SJCRH30 (cell line): ENCODE measurements around the gene TRIM33. TPM values are rescaled to one million over a fixed set of nuclear protein-coding genes. Genes with fewer than 3 reads are reported as not detected.
A peak's percentile ranks its signal among the peaks of the same experiment; 100 is the strongest.
"Not testable (repeated sequence)": the region's sequence is repeated elsewhere in the genome, so short reads cannot be mapped to it uniquely, and the experiment has no call there.

ENCODE experiments used
- DNase-seq, 2 experiments: peaks; one replicate each; pipeline ENCODE4 v3.0.0-alpha.2; 2015 to 2020
- H3K27ac ChIP-seq: fragments of 250-450 bp; sonication (Bioruptor Pico); 2 replicates; pipeline ENCODE4 v1.5.1; 2020; ENCODE audit warnings: mild to moderate bottlenecking, moderate library complexity
- H3K27me3 ChIP-seq: fragments of 250-450 bp; sonication (Bioruptor Pico); 2 replicates; pipeline ENCODE4 v1.5.1; 2020; ENCODE audit warnings: mild to moderate bottlenecking, moderate library complexity
- H3K36me3 ChIP-seq: fragments of 250-450 bp; sonication (Bioruptor Pico); 2 replicates; pipeline ENCODE4 v1.5.1; 2020; ENCODE audit warnings: mild to moderate bottlenecking, moderate library complexity
- H3K4me1 ChIP-seq: fragments of 250-450 bp; sonication (Bioruptor Pico); 2 replicates; pipeline ENCODE4 v1.5.1; 2020; ENCODE audit warnings: mild to moderate bottlenecking, moderate library complexity
- H3K4me3 ChIP-seq: fragments of 250-450 bp; sonication (Bioruptor Pico); 2 replicates; pipeline ENCODE4 v1.5.1; 2020; ENCODE audit warnings: mild to moderate bottlenecking, moderate library complexity
- H3K9me3 ChIP-seq: fragments of 250-450 bp; sonication (Bioruptor Pico); replicated peaks from 2 replicates; pipeline ENCODE4 v1.5.1; 2020; ENCODE audit warnings: mild to moderate bottlenecking, moderate library complexity
- total RNA-seq: library from RNA; depleted of rRNA; stranded (reverse); fragments of >200 nt; shearing (Covaris generic); gene quantifications from 2 replicates; pipeline ENCODE4 v1.2.3, GENCODE V29; 2014

TRIM33 gene
- total RNA-seq, 1 experiment from 2014 or later: 37.7 TPM

DNA sequence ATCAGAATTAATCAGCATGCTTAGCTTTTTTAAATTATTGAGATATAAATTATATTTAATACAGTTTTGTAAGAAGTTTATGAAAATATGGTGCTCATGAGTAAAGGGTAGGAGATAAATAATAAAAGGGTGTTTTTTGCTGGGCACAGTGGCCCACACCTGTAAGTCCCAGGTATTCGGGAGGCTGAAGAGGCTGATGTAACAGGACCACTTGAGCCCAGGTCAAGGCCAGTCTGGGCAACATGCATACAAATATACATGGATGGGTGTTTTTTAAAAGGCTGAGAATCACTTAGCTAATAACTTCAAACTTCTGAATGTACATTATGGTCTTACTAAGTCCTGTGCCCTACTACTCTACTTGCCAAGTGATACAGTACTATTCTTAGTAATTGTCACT is 73.2 kb downstream of the TRIM33 start:
- no peaks in the 10 kb centered on the region for H3K4me1 ChIP-seq
- H3K4me3 ChIP-seq: no peak overlapping the region
- no peak for DNase-seq
- H3K36me3 ChIP-seq: peaks cover 30% of the 10 kb centered on the region
- H3K27me3 ChIP-seq: no peaks in the 10 kb centered on the region
- H3K9me3 ChIP-seq: no peaks in the 10 kb centered on the region
- no peak overlapping the region for H3K27ac ChIP-seq

DNA sequence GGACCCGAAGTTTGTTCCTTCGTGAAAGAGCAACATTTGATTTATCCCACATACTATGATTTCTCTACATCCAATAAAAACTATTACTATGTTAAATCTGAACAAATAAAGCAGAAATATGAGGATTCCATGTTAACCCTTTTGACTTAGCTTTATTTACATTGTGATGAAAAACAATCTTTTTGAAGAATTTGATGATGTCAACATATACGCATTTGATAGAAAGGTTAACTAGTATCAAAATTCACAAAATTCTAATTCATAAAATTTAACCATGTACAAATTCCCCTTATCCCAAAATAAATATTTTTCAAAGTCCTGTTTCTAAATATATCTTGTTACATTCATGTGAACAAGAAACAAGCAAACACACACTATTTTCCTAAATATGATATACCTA is 74.2 kb downstream of the TRIM33 start:
- peaks cover 28% of the 10 kb centered on the region for H3K36me3 ChIP-seq
- H3K9me3 ChIP-seq: no peaks in the 10 kb centered on the region
- no peak overlapping the region for H3K27ac ChIP-seq
- H3K4me3 ChIP-seq: no peak overlapping the region
- H3K27me3 ChIP-seq: no peaks in the 10 kb centered on the region
- no peaks in the 10 kb centered on the region for H3K4me1 ChIP-seq
- no peak for DNase-seq

DNA sequence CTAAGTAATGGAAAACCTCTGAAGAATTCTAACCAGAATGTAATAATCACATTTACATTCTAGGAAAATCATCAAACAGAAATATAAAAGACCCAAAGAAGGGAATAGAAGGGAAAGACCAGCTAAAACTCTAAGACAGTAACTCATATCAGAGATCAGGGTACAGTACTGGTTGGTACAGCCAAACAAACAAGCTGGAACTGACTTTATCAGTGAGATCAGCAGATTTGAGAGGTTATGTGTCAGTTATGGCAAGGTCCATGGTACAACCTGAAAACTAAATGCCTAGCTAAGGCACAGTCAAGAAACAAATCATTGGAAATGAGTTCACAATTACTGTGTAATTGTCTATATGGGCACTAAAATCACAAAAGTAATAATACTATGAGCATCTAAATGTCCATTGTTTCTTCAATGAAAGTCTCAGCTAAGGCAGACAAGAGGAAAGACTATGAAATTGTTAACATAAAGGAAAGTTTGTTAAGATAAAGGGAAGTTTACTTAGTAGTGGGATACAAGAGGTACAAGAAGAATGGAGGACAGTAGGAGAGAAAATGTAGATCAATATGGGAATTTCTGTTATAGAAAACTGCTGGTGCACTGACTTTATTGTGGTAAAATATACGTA is 75.8 kb downstream of the TRIM33 start:
- H3K4me1 ChIP-seq: no peaks in the 10 kb centered on the region
- no peaks in the 10 kb centered on the region for H3K9me3 ChIP-seq
- no peak for DNase-seq
- peaks cover 29% of the 10 kb centered on the region for H3K36me3 ChIP-seq
- H3K4me3 ChIP-seq: no peak overlapping the region
- no peaks in the 10 kb centered on the region for H3K27me3 ChIP-seq
- H3K27ac ChIP-seq: no peak overlapping the region

DNA sequence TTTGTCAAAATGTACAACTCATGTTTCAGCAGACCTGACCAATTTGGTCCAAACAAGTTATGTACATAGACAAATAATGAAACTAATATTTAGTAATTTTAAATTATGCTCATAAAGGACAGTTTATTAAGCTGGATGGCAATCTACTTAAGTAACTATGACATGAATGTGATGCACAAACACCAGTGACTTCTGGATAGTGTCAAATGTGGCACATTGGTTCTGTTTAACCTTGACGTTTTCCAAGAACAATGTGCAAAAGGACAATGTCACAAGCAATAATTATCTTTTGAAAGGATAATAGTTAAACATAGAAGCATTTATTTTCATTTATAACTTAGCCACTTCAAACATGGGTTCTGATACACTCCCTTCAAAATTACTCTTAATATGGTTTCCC is 80.0 kb downstream of the TRIM33 start:
- Histone ChIP-seq H3K27me3 (no peaks in the 10 kb centered on the region), H3K4me1 (no peaks in the 10 kb centered on the region), H3K9me3 (no peaks in the 10 kb centered on the region), H3K27ac (no peak overlapping the region), H3K4me3 (no peak overlapping the region), H3K36me3 (peaks cover 24% of the 10 kb centered on the region)
- no peak for DNase-seq

DNA sequence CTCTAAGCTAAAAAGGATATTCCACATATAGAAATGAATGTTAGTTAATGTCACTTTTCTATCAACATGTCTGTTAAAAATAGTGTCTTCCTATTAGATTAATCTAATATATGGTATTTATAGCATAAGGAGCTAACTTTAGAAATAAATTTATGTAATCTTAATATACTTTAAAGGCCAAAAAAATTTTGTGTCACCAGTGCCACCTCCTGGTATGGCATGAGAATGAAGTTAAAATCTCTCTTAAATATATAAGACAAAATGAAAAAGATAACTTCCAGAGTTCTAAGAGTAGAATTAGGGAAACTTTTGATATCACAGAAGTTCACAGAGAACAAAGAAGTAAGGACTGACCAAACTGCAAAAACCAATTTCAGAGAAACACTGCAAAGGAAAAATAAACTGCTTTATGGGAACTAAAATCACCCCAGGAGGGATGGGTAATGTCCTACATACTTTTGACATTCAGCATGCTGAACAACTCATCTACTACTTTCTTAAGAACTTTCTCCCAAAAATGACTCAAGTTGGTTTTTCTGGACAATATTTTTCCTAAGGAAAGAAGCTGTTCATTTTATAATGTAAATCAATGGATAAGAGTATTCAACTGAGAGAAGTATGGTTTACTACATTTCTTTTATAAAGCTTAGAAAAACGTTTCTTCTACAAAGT is 82.8 kb downstream of the TRIM33 start:
- Histone ChIP-seq H3K4me1 (no peaks in the 10 kb centered on the region), H3K9me3 (no peaks in the 10 kb centered on the region), H3K4me3 (no peak overlapping the region), H3K27me3 (no peaks in the 10 kb centered on the region), H3K27ac (no peak overlapping the region), H3K36me3 (peaks cover 32% of the 10 kb centered on the region)
- peak in 1 of 2 experiments; percentile 28 for DNase-seq

DNA sequence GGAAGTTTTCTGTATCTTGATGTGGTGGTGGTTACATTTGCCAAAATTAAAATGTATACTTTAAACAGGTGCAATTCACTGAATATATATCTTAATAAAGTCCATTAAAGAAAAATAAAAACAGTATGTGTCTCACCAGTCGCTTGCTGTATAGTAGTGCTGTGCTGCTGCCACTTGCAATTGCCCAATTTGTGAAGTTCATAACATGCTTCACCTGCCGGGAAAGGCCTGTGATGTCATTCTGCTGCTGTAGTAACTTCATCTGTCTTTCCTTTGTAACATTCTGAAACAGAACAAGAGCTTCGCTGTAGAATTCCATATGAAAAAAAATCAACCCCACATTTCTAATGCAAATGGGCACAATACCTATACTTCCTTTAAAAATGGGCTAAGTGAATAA is 83.4 kb downstream of the TRIM33 start:
- Histone ChIP-seq H3K27me3 (no peaks in the 10 kb centered on the region), H3K27ac (no peak overlapping the region), H3K36me3 (peaks cover 36% of the 10 kb centered on the region), H3K4me1 (no peaks in the 10 kb centered on the region), H3K4me3 (no peak overlapping the region), H3K9me3 (no peaks in the 10 kb centered on the region)
- no peak for DNase-seq

DNA sequence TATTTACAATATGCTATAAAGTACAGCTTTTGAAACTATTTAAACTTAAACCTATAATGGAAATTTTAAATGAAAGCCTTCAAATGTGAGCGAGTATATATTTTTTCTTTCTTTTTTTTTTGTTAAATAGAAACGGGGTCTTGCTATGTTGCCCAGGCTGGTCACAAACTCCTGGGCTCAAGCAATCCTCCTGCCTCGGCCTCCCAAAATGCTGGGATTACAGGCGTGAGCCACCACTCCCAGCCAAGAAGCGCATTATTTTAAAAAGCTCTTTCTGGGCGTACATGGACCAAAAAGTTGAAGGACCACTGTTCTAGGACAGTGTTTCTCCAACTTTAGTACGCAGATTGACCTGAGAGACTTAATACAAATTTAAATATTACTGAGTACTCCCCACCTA is 87.5 kb downstream of the TRIM33 start:
- no peaks in the 10 kb centered on the region for H3K27me3 ChIP-seq
- no peak for DNase-seq
- no peak overlapping the region for H3K4me3 ChIP-seq
- H3K9me3 ChIP-seq: no peaks in the 10 kb centered on the region
- peaks cover 59% of the 10 kb centered on the region for H3K36me3 ChIP-seq
- no peaks in the 10 kb centered on the region for H3K4me1 ChIP-seq
- no peak overlapping the region for H3K27ac ChIP-seq

DNA sequence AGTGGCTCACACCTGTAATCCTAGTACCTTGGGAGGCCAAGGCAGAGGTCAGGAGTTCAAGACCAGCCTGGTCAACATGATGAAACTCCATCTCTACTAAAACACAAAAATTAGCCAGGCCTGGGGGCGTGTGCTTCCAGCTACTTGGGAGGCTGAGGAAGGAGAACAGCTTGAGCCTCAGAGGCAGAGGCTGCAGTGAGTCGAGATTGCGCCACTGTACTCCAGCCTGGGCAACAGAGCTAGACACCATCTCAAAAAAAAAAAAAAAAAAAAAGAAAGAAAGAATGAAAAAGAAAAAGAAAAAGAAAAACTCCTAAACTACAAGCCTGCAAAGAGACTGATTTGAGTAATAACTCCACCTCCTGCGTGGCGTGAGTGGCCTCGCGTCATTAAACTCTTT is 92.1 kb downstream of the TRIM33 start:
- not testable (repeated sequence) for H3K4me3 ChIP-seq, H3K27ac ChIP-seq, H3K27me3 ChIP-seq, DNase-seq, H3K9me3 ChIP-seq, H3K4me1 ChIP-seq
- H3K36me3 ChIP-seq: peaks cover 53% of the 10 kb centered on the region

DNA sequence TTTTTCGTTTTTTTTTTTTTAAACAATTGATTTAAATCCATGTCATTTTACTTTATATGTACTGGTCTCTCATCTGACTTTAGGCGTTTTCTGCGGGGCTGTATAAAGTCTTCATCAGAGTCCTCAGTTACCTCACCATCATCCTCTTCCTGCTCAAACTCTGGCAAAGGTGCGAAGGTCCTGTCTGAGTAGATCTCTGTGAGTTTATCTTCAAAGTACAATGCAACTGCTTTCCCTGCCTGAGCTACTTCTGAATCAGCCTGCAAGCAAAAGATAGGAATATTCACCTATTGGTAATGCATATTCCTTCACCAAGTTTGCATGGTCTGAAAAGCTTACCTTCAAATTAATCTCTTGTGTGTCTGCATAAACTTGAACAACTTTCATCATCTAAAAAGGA is 113.4 kb downstream of the TRIM33 start:
- Histone ChIP-seq H3K27ac (no peak overlapping the region), H3K4me3 (no peak overlapping the region), H3K36me3 (peaks cover 56% of the 10 kb centered on the region), H3K4me1 (no peaks in the 10 kb centered on the region), H3K9me3 (no peaks in the 10 kb centered on the region), H3K27me3 (no peaks in the 10 kb centered on the region)
- DNase-seq: no peak

DNA sequence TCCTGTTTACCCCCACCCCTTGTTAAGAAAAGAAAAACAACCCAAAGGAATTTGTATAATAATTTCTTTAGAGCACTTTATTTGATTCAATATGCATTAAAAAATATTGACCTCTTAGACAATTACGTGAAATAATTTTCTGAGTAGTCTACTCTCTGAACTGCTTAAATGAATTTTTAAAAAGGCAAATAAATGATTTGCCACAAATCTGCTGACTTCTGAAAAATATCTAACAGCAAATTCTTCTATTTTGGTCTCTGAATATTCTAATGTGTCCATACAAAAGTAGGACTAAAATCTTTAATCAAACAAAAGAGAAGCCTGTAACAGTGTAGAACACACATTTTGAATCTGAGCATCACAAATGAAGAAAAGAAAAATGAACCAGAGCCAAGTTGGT is 115.1 kb downstream of the TRIM33 start:
- no peak overlapping the region for H3K27ac ChIP-seq
- peaks cover 45% of the 10 kb centered on the region for H3K36me3 ChIP-seq
- H3K4me3 ChIP-seq: no peak overlapping the region
- DNase-seq: no peak
- no peaks in the 10 kb centered on the region for H3K9me3 ChIP-seq
- no peaks in the 10 kb centered on the region for H3K27me3 ChIP-seq
- no peaks in the 10 kb centered on the region for H3K4me1 ChIP-seq

DNA sequence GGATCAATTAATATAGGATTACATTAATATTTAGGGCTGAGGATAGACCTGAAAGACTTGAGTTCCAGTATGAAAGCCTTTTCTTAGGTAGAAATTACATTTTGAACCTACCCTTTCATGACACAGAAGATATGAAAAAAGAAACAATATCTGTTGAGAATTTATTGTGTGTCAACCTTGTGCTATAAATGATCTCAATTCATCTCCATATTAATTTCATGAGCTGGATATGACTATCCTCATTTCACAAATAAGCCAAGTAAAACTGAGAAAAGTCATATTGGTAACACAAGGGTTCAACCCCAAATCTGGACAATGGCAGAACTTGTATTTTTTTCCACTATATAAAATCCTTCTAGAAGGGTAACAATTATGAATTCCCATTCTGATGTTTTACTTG is 120.0 kb downstream of the TRIM33 start:
- Histone ChIP-seq H3K27me3 (no peaks in the 10 kb centered on the region), H3K4me3 (no peak overlapping the region), H3K9me3 (no peaks in the 10 kb centered on the region), H3K4me1 (no peaks in the 10 kb centered on the region), H3K27ac (no peak overlapping the region), H3K36me3 (peaks cover 13% of the 10 kb centered on the region)
- no peak for DNase-seq

DNA sequence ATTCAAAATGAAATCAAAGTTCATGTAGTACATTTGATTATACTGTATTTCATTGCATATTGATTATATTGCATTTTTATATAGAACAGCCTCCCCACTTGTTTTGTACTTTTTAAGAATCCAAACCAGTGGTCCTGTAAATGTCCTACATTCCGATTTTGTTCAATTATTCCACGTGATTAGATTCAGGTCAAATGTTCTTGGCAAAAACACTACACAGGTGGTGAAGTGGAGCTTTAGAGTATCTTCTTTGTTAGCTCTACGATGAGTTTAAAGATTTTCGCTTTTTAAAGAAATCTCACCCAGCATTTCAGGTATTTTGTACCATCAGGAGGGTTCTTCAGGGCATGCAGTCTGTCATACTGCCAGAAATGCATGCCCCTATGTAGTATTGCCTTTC is 120.6 kb downstream of the TRIM33 start:
- Histone ChIP-seq H3K4me3 (no peak overlapping the region), H3K27me3 (no peaks in the 10 kb centered on the region), H3K4me1 (no peaks in the 10 kb centered on the region), H3K36me3 (peaks cover 10% of the 10 kb centered on the region; the same call in 1 of the 2 replicates), H3K9me3 (no peaks in the 10 kb centered on the region), H3K27ac (no peak overlapping the region)
- DNase-seq: no peak

DNA sequence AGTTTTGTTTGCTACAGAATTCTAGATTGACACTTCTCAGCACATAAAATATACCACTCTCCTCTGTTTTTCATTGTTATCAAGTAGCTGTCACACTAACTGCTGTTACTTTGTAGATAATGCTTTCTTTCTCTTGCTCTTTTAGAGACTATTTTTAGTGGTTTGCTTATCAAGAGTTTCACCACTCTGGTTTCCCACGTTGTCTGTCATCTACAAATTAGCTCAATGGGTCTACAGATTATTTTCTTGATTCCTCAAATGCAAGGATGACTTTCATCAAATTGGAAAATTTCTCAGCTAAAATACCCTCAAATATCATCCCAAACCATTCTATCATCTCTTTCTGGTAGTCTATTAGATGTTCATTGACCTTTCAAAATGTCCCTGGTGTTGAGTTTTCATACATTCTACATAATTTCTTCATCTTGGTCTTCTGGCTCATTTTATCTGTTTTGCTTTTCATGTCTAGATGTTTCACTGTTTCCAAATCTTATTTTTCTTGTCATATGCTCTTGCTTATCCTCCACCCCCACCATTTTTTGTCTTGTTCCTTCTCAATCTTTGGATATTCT is 122.5 kb downstream of the TRIM33 start:
- Histone ChIP-seq H3K4me3 (no peak overlapping the region), H3K27me3 (no peaks in the 10 kb centered on the region), H3K4me1 (no peaks in the 10 kb centered on the region), H3K27ac (no peak overlapping the region), H3K9me3 (no peaks in the 10 kb centered on the region), H3K36me3 (0 out of 2 replicates have a peak, but pooled peaks cover 6% of the 10 kb centered on the region)
- no peak for DNase-seq

DNA sequence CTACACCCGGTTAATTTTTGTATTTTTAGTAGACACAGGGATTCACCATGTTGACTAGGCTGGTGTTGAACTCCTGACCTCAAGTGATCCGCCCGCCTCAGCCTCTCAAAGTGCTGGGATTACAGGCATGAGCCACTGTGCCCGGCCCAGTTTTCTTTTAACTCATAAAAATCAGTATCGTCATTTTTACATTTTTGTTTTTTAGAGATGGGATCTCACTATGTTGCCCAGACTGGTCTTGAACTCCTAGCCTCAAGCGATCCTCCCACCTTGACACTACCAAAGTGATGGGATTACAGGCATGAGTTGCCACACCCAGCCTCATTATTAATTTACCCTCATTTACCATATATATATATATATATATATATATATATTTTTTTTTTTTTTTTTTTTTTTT is 123.4 kb downstream of the TRIM33 start:
- not testable (repeated sequence) for H3K4me1 ChIP-seq, H3K4me3 ChIP-seq, H3K9me3 ChIP-seq, DNase-seq, H3K27ac ChIP-seq, H3K27me3 ChIP-seq, H3K36me3 ChIP-seq

DNA sequence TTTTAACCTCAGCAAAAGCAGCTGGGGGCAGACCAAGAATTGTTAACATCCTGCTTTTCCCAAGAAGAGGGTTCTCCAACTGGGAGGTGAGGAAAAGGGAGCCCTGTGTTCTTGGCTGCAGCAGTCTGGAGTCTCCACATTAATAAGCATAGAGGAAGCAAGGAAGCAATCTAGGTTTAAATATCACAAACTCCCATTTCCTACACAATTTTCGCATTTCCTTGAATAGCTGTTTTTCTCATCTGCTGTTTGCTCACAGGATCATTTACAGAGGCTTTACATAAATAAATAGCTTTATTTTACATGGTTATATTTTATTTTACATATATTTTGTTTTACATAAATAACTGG is 124.0 kb downstream of the TRIM33 start:
- H3K27ac ChIP-seq: no peak overlapping the region
- no peaks in the 10 kb centered on the region for H3K9me3 ChIP-seq
- H3K4me3 ChIP-seq: no peak overlapping the region
- H3K4me1 ChIP-seq: no peaks in the 10 kb centered on the region
- H3K27me3 ChIP-seq: no peaks in the 10 kb centered on the region
- DNase-seq: no peak
- H3K36me3 ChIP-seq: no peaks in the 10 kb centered on the region
